HG02870 (cell line): ENCODE data around the gene SETD1A.
A peak's percentile ranks its signal among the peaks of the same experiment; 100 is the strongest.

Source experiments
- ATAC-seq: cut with Tn5 transposase; IDR thresholded peaks from one replicate; pipeline ENCODE4 v1.9.1; 2021; ENCODE audit warnings: mild to moderate bottlenecking, moderate library complexity; ENCODE audit not compliant: unreplicated experiment

Gene SETD1A

DNA sequence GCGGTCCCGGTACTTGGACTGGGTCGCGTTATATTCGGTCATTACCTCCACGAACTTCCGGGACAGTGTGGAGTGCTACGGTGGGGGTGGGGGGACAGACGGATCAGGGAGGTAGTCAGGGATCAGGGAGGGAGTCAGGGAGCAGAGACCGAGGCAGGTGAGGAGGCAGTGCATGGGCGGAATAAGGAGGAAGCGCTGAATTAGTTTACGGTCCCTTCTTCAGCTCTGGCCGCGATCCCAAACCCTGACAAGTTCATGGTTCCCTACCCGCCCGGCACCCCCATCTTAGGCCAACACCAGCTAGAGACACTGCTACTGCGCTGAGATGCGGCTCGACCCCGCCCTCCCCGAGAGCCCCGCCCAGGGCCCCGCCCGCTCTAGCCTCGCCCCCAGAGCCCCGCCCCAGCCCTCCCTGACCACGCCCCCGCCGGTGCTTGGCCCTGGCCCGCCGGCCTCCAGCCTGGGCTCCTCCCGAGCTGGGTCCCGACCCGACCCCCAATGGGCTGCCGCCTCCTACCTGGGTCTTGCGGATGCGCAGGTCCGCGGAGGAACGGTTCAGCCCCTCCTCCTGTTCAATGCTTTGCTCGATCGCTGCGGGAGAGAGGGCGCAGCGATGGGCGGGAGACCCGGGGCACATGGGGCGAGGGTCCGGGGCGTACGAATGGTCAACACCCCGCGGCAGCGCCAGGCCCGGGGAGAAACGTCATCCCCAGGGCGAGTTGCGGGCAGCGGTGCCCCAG is 39.6 kb downstream of the SETD1A start:
- peak; percentile 74 for ATAC-seq

- ATAC-seq: no peak
Observed at GRCh38 chr16:30997725-30998711, 40.5 kb downstream of the SETD1A start.

- ATAC-seq: no peak
Observed at GRCh38 chr16:30998852-30999761, 41.6 kb downstream of the SETD1A start.

GRCh38 chr16:31000671-31001382 is 43.3 kb downstream of the SETD1A start:
- ATAC-seq: no peak

DNA sequence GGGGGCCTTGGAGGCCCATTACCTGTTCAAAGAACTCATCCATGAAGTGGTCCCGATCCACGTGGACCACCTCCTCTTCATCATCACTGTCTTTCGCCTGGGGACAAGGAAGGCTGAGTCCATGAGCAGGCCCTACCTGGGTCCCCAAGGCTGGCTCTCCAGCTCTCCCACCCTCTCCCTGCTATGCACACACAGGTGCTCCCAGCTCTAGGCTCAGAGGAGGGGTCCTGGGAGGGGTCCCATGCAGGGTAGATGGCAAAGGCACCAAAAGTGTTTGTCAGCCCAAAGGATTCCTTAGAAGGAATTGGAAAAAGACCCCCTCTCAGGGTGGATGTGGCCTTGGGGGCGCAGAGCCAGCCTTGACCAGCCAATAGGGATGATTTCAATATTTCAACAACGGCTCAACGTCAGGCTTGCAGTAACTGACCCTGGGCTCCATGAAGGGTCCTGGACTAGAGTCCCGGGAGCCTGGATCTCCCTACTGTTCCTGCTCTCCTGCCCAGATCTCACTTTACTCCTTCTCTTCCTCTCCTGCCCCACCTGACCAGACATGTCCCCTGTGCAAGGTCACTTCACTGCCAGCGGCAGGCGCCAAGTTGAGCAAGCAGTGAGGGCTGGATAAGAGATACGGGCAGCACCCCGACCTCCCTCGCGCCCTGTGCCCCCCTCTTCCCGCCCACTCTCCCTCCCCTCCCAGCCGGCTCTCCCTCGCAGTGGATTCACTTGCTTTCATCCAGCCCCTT is 44.1 kb downstream of the SETD1A start:
- ATAC-seq: no peak

DNA sequence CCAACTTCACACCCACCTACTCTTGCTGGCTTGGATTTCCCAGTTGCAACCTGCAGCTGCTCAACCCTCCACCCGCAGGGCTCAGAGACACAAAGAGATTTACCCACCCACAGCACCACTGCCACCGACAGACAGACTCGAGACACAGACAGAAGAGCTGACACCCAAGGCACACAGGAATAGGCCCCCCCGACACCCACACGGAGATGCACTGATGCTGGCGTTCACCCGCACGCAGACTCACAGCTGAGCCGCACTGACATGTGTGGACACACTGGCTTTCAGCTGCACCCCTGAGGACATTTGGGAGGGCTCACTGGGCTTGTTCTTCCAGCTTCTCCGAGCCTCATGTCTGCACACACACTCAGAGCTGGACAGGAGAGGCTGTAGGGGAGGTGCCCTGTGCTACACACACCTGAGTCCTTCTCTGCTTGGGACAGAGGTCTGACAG is 44.7 kb downstream of the SETD1A start:
- no peak for ATAC-seq

GRCh38 chr16:31002862-31003341 is 45.3 kb downstream of the SETD1A start:
- ATAC-seq: no peak

- ATAC-seq: no peak
Observed at GRCh38 chr16:31003744-31004143, 46.2 kb downstream of the SETD1A start.

DNA sequence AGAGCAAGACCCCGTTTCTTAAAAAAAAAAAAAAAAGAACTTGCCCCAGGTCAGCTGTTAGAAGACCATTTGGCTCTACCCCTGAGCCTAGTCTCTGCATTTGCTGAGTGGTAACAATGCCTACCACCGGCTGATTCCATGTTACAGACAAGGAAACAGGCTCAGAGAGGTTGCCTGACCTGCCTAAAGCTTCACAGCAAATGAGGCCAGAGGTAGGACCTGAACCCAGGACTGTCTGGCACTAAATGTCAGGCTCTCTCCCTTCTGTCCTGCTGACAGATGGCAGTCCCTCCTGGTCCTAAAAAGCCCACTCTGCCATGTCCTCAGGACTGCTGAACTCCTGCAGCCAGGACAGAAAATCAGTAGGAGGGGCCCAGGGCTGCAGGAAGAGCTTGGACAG is 47.1 kb downstream of the SETD1A start:
- ATAC-seq: no peak

DNA sequence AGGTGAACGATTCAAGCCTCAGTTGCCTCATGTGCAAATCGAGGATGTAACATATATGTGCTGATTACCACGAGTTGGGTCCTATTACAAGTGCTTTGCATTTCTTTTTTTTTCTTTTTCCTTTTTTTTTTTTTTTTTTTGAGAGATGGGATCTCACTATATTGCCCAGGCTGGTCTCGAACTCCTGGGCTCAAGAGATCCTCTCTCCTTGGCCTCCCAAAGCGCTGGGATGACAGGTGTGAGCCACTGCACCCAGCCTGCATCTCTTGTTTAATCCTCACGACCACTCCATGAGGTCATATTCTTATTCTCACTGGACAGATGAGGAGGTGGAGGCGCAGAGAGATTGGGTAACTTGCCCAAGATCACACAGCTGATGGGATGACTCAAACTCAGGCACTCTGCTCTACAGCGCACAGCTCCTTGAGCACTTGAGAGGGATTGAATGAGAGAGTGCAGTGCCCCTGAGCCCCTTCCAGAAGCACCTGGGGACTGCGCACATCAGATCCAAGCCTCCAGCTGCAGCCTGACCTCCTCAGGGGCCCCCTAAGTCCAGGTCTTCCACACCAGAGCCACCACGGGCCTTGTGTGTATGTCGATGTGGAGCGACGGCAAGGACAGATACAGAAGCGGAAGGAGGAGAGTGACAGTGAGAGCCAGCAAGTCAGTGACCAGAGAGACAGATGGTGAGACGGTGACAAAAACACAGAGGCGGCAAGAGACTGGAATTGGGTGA is 48.0 kb downstream of the SETD1A start:
- ATAC-seq: no peak

- no peak for ATAC-seq
Observed at GRCh38 chr16:31006086-31006385, 48.5 kb downstream of the SETD1A start.

DNA sequence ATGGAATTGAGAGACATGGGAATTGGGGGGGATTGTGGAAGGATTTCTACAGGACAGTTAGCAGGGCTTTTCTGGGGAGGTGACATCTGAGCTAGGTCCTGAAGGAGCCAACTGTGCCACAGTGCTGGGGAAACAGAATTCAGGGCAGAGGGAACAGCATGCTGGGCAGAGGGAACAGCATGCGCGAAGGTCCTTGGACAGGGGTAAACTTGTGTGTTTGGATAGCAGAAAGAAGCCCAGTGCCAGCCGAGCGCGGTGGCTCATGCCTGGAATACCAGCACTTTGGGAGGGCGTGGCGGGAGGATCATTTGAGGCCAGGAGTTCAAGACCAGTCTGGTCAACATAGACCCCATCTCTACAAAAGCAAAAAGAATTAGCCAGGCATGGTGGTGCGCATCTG is 49.0 kb downstream of the SETD1A start:
- no peak for ATAC-seq

- no peak for ATAC-seq
Observed at GRCh38 chr16:31007684-31008083, 50.1 kb downstream of the SETD1A start.

DNA sequence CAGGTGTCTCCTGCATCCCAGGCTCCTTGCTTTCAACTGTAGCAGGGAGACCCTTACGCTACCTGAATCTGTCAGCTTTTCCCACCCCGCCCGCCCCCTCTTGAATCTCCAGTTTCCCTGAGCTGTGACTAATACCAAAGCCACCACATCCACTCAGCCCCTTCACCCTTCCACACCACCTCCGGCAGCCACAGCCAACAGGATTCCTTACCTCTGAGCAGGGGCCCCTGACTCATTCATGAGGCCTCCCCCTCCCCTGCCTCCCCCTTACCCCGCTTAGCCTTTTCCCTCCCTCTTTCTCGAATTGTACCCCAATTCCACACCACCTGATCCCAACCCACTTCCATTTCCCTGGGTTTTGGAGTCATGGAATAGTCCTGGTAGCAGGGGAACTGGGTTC is 50.6 kb downstream of the SETD1A start:
- ATAC-seq: no peak

DNA sequence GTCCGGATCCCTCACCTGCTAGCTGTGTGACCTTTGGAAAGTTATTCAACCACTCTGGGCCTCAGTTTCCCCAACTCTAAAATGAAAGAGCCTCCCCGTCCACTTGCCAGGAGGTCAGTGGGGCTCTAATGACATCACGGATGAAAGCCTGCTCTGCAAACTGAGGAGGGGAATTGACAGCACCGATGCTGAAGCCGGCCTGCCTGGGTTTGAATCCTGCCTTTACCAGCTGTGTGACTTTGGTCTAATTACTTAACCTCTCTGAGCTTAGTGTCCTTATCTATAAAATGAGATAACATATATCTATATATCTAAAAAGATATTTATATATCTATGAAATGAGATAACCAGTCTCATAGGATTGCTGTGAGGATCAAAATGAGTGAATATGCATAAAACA is 51.0 kb downstream of the SETD1A start:
- no peak for ATAC-seq

GRCh38 chr16:31009120-31009519 is 51.6 kb downstream of the SETD1A start:
- no peak for ATAC-seq

- ATAC-seq: no peak
Observed at GRCh38 chr16:31009894-31010584, 52.5 kb downstream of the SETD1A start.

DNA sequence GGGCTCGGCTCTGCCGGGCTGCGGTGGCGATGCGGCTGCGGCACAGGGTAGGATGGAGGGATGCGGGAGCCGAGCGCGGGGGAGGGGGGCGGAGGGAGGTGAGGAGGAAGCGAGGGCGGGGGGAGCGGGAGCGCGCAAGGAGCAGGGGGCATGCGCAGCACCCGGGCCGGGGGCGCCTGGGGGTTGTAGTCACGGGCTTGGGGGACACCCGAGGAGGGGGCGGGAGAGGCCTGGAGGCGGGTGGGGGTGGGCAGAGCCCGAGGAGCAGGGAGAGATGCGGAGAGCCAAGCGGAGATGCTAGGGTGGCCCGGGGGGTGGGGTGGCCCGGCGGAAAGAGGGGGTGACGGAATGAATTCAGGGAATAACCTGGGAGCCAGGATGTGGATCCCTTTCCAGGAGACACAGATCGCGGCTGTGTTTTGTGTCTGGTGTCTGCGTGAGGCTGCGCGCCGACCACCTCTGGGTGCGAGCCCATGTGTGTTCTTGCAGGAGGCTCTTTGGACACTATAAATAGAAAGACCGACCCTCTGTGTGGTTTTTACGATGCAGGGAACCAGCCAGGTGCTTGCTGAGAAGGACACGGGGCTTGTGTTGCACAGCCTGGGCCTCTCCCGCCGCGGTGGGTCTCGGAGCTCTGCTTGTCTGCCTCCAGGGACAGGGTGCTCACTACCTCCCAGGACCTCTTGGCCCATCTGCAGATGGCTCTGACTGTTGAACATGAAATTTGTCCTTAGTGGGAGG is 53.2 kb downstream of the SETD1A start, which contains the start of gene STX1B:
STX1B (minus strand) TSS at position 54 of the 741 bp plus-strand sequence. CDS start 242 bp downstream, outside the sequence.
- ATAC-seq: no peak
